ENCODE measurements around the gene ADCYAP1R1.

The ADCYAP1R1 gene

GRCh38 chr7:31108097-31108657, 56.1 kb downstream of the ADCYAP1R1 start:
- DNase-seq = no peak

GRCh38 chr7:31109751-31110150, 57.6 kb downstream of the ADCYAP1R1 start:
- DNase-seq = no peak

- DNase-seq = no peak
These were observed 58.4 kb downstream of the ADCYAP1R1 start for GRCh38 chr7:31110331-31111108.

GRCh38 chr7:31111109-31111451, 59.0 kb downstream of the ADCYAP1R1 start:
- no peak for DNase-seq

- no peak for DNase-seq
These were observed 61.6 kb downstream of the ADCYAP1R1 start for GRCh38 chr7:31113660-31114059.

- DNase-seq = no peak
These were observed 62.7 kb downstream of the ADCYAP1R1 start for GRCh38 chr7:31114593-31115343.

GRCh38 chr7:31116615-31117014, 64.5 kb downstream of the ADCYAP1R1 start:
- DNase-seq = no peak

- DNase-seq = no peak
These were observed 67.1 kb downstream of the ADCYAP1R1 start for GRCh38 chr7:31119249-31119648.

GRCh38 chr7:31120800-31121513, 68.8 kb downstream of the ADCYAP1R1 start:
- no peak for DNase-seq

- no peak for DNase-seq
These were observed 69.5 kb downstream of the ADCYAP1R1 start for GRCh38 chr7:31121601-31122000.

- peak; percentile 74 for DNase-seq
These were observed 70.5 kb downstream of the ADCYAP1R1 start for GRCh38 chr7:31122649-31123058.

GRCh38 chr7:31123321-31123720, 71.2 kb downstream of the ADCYAP1R1 start:
- no peak for DNase-seq

GRCh38 chr7:31123726-31124125, 71.6 kb downstream of the ADCYAP1R1 start:
- DNase-seq = no peak

GRCh38 chr7:31125171-31125570, 73.1 kb downstream of the ADCYAP1R1 start:
- DNase-seq = no peak

- DNase-seq = no peak
These were observed 74.9 kb downstream of the ADCYAP1R1 start for GRCh38 chr7:31126976-31127375.

GRCh38 chr7:31129067-31129466, 77.0 kb downstream of the ADCYAP1R1 start:
- DNase-seq = peak; percentile 5

GRCh38 chr7:31133497-31133896, 81.4 kb downstream of the ADCYAP1R1 start:
- no peak for DNase-seq

GRCh38 chr7:31134246-31135188, 82.4 kb downstream of the ADCYAP1R1 start:
- DNase-seq = peak; percentile 95

GRCh38 chr7:31137234-31137633, 85.1 kb downstream of the ADCYAP1R1 start:
- DNase-seq = no peak

- no peak for DNase-seq
These were observed 93.2 kb downstream of the ADCYAP1R1 start for GRCh38 chr7:31145339-31145738.

- no peak for DNase-seq
These were observed 93.9 kb downstream of the ADCYAP1R1 start for GRCh38 chr7:31146030-31146429.

GRCh38 chr7:31146538-31146937, 94.4 kb downstream of the ADCYAP1R1 start:
- no peak for DNase-seq

Measured in NCI-H510A treated with DMSO at 0.1 percent for 48 hours (cell line).